BE2C (cell line): ENCODE measurements around the gene SORBS1.

Experiments used
- DNase-seq: peaks from one replicate; pipeline ENCODE4 v3.0.0-alpha.2; 2020
- H3K27me3 ChIP-seq: fragments of 250-450 bp; sonication (Bioruptor Pico); 2 replicates; pipeline ENCODE4 v1.5.1; 2020; ENCODE audit warnings: mild to moderate bottlenecking
- H3K36me3 ChIP-seq: fragments of 250-450 bp; sonication (Bioruptor Pico); 2 replicates; pipeline ENCODE4 v1.5.1; 2020; ENCODE audit warnings: mild to moderate bottlenecking
- H3K4me1 ChIP-seq: fragments of 250-450 bp; sonication (Bioruptor Pico); 2 replicates; pipeline ENCODE4 v1.5.1; 2020
- H3K4me3 ChIP-seq: 2 replicates; pipeline ENCODE4 v1.5.1; 2011; ENCODE audit warnings: low read depth, low read length
- H3K9me3 ChIP-seq: fragments of 250-450 bp; sonication (Bioruptor Pico); 2 replicates; pipeline ENCODE4 v1.5.1; 2020
- TF ChIP-seq, protein P1 (sequence below): IDR thresholded peaks from 2 replicates; pipeline ENCODE4 v1.5.1; 2012; ENCODE audit warnings: mild to moderate bottlenecking, low read depth, low read length

Gene SORBS1

DNA sequence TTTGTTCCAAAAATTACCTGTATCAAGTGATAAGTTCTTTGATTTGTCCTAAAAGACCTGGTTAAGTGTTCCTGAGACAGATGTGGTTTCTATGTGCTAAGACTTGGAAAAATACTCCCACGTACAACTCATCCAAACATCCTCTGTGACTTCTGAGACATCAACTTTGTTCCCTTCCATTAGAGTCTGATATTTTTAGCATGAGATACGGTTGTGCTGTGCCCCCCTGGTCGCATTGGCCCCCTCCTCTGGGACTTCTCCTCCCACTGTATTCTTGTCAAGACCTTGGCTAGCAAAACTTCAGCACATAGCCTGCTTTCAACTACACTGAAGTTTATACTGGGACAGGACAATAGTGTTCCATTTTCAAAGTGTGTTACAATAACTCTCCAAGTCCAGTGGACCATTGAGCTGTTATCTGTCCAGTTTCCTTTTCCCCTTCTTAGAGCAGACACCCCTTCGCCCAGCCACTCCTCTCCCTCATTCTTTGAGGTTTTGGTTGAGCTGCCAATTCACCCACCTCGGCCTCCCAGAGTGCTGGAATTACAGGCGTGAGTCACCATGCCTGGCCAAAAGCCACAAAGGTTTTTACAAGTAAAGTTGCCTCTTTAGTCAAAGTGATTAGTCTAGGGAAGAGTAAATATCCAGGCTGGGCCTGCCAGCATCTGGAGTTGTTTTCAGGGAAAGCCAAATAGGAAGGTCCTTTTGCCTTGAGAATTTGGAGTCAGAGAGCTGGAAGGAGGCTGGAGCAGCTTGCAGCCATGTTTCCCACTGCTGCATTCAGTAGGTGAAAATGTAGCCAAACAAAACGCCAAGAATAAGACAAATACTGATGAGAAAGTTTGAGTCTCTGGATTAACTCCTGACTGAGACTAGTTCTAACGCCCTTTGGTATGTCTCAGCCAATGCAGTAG, 252.5 kb downstream of the SORBS1 start:
- Histone ChIP-seq H3K36me3 (no peaks in the 10 kb centered on the region), H3K9me3 (no peaks in the 10 kb centered on the region), H3K27me3 (no peaks in the 10 kb centered on the region), H3K4me3 (no peak overlapping the region), H3K4me1 (no peaks in the 10 kb centered on the region)
- TF ChIP-seq, protein P1, sequence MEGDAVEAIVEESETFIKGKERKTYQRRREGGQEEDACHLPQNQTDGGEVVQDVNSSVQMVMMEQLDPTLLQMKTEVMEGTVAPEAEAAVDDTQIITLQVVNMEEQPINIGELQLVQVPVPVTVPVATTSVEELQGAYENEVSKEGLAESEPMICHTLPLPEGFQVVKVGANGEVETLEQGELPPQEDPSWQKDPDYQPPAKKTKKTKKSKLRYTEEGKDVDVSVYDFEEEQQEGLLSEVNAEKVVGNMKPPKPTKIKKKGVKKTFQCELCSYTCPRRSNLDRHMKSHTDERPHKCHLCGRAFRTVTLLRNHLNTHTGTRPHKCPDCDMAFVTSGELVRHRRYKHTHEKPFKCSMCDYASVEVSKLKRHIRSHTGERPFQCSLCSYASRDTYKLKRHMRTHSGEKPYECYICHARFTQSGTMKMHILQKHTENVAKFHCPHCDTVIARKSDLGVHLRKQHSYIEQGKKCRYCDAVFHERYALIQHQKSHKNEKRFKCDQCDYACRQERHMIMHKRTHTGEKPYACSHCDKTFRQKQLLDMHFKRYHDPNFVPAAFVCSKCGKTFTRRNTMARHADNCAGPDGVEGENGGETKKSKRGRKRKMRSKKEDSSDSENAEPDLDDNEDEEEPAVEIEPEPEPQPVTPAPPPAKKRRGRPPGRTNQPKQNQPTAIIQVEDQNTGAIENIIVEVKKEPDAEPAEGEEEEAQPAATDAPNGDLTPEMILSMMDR: no peak
- no peak for DNase-seq

DNA sequence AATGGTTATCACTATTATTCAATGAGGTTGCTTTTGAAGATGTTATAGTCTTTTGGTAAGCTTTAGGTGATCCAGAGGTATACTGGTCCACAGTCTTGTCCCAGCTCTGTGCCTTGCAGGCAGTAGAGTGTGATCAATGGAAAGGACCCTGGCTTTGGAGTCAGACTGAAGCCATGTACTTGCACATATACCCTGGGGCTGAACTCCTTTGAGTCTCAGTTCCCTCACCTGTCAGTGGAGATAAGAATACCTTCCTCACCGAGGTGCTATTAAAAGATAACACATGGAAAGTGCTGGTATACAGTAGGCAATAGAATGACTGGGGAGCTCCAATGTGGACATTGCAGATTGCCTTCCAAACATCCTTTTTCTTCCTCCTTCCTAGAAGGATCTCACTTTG, 254.3 kb downstream of the SORBS1 start:
- no peaks in the 10 kb centered on the region for H3K4me1 ChIP-seq
- no peak for DNase-seq
- no peaks in the 10 kb centered on the region for H3K36me3 ChIP-seq
- no peak overlapping the region for H3K4me3 ChIP-seq
- no peaks in the 10 kb centered on the region for H3K27me3 ChIP-seq
- no peaks in the 10 kb centered on the region for H3K9me3 ChIP-seq
- TF ChIP-seq, protein P1: no peak

DNA sequence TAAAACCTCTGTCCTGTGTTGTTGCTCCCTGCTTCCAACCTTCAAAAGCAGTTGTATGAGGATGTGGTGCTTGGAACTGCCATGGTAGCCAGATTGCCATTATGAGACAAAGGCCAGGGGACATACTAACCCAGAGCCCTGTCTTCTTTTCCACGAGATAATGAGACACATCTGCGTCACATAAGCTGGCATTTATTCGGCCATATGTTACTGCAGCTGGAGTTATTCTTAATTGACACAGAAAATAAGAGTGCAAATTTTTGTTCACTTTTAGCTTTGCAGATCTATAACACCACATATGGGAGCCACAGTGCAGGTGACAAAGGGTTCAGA, 254.9 kb downstream of the SORBS1 start:
- H3K36me3 ChIP-seq: no peaks in the 10 kb centered on the region
- no peaks in the 10 kb centered on the region for H3K9me3 ChIP-seq
- no peaks in the 10 kb centered on the region for H3K27me3 ChIP-seq
- H3K4me1 ChIP-seq: no peaks in the 10 kb centered on the region
- TF ChIP-seq, protein P1: no peak
- no peak for DNase-seq
- H3K4me3 ChIP-seq: no peak overlapping the region

DNA sequence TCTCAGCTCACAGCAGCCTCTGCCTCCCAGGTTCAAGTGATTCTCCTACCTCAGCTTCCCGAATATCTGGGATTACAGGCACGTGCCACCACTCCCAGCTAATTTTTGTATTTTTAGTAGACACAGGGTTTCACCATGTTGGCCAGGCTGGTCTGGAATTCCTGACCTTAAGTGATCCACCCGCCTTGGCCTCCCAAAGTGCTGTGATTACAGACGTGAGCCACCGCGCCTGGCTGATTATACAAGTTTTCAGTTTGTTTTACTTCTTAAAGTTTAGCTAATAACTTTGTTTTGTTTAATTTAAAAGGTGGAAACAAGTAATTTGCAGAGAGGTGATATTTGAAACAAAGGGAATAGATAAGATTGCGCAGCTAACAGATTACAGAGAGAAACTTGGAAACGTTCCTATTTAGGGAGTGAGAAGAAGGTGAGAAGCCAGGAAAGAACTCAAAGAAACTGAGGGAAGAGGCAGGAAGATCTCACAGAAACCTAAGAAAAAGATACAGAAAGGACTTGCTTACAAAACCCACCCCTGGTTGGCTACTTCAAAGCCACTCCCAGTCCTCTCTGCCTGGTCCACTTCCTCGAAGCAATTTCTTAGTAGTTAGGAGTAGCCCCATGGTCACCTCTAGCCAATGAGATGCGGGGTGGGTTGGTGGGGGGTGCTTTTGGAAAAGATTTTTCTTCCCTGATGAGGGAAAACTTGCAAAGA, 255.4 kb downstream of the SORBS1 start:
- Histone ChIP-seq H3K9me3 (no peaks in the 10 kb centered on the region), H3K27me3 (no peaks in the 10 kb centered on the region), H3K4me1 (no peaks in the 10 kb centered on the region), H3K4me3 (no peak overlapping the region), H3K36me3 (no peaks in the 10 kb centered on the region)
- DNase-seq: no peak
- TF ChIP-seq, protein P1: no peak

DNA sequence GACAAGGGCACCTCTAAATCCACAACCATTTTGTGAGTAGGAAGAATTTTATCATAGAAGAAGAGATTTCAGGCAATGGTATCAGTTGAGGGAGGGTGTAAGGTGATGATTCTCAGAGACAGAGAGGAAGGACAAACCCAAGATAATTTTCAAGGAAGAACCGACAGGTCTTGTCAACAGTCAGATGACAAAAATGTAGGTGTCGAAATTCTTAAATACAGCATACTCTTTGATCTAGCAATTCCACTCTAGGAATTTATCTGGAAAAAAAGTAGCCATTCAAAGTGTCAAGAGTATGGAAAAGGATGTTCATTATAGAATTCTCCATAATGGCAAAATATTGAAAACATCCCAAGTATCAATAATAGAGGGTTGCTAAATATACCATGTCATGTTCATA, 256.2 kb downstream of the SORBS1 start:
- Histone ChIP-seq H3K9me3 (no peaks in the 10 kb centered on the region), H3K27me3 (no peaks in the 10 kb centered on the region), H3K4me1 (no peaks in the 10 kb centered on the region), H3K4me3 (no peak overlapping the region), H3K36me3 (no peaks in the 10 kb centered on the region)
- TF ChIP-seq, protein P1: no peak
- no peak for DNase-seq

DNA sequence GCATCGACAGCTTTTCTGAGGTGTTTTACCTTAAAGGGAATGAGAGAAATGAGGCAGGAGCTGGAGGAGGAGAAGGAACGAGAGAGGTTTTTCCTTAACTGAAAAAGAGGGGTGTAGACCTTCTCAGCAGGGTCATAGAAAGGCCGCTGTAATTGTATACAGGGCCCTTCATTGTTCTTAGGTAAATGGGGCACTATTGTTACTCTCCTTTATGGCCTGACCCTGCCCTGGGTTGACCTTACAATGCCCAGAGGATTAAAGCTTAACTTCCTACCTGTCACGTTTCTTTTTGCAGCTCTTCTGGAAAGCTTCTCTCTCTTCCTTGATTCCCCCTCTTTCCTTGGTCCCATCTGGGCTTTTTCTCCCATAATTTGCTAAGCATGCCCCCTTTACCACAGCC, 256.7 kb downstream of the SORBS1 start:
- H3K4me3 ChIP-seq: no peak overlapping the region
- DNase-seq: no peak
- no peaks in the 10 kb centered on the region for H3K9me3 ChIP-seq
- no peaks in the 10 kb centered on the region for H3K36me3 ChIP-seq
- H3K27me3 ChIP-seq: no peaks in the 10 kb centered on the region
- TF ChIP-seq, protein P1: no peak
- no peaks in the 10 kb centered on the region for H3K4me1 ChIP-seq
